WTC11 (cell line): ENCODE measurements around the gene ADAMTSL5. TPM values are rescaled to one million over a fixed set of nuclear protein-coding genes. Genes with fewer than 3 reads are reported as not detected.

Experiments
- ATAC-seq: fragments of 200-7000 bp; cut with Tn5 transposase; 2 replicates; pipeline ENCODE4 v1.10.0; 2021; ENCODE audit warnings: mild to moderate bottlenecking, moderate library complexity
- CTCF ChIA-PET: fragments of 300-600 bp; sonication (Branson Sonifier 250); formaldehyde crosslinking; loops from one replicate; lab custom pipeline; 2021; ENCODE audit warnings: antibody characterized with exemption; lab: Charles Lee
- POLR2A ChIA-PET: fragments of 350-600 bp; sonication (Branson Sonifier 250); formaldehyde crosslinking; loops from one replicate; lab custom pipeline; 2021; ENCODE audit warnings: antibody characterized with exemption; lab: Charles Lee
- DNase-seq: peaks from one replicate; pipeline ENCODE4 v3.0.0; 2021; ENCODE audit warnings: low spot score
- H3K27ac Mint-ChIP-seq: 2 replicates; pipeline ENCODE4 v1.8.0; 2021; ENCODE audit warnings: mixed read lengths
- H3K27me3 Mint-ChIP-seq: 2 replicates; pipeline ENCODE4 v1.8.0; 2021; ENCODE audit warnings: low read depth, mild to moderate bottlenecking, moderate library complexity, mixed read lengths
- H3K36me3 Mint-ChIP-seq: 2 replicates; pipeline ENCODE4 v1.8.0; 2021; ENCODE audit warnings: mixed read lengths
- H3K4me1 Mint-ChIP-seq: 2 replicates; pipeline ENCODE4 v1.8.0; 2022; ENCODE audit warnings: mixed read lengths
- H3K4me3 Mint-ChIP-seq: 2 replicates; pipeline ENCODE4 v1.8.0; 2021; ENCODE audit warnings: mild to moderate bottlenecking, moderate library complexity, mixed read lengths
- H3K9me3 Mint-ChIP-seq: 2 replicates; pipeline ENCODE4 v1.8.0; 2021; ENCODE audit warnings: mixed read lengths
- ATF1 ChIP-seq: sonication (generic); formaldehyde crosslinking; IDR thresholded peaks from 2 replicates; pipeline ENCODE4 v1.8.1; 2023; ENCODE audit warnings: mild to moderate bottlenecking, moderate library complexity, missing genetic modification reagents
- ATF2 ChIP-seq: sonication (generic); formaldehyde crosslinking; IDR thresholded peaks from 2 replicates; pipeline ENCODE4 v1.8.1; 2022; ENCODE audit warnings: low read depth, missing genetic modification reagents, borderline replicate concordance
- CTCF ChIP-seq: fragments of 200-600 bp; IDR thresholded peaks from 2 replicates; pipeline ENCODE4 v1.8.0; 2022; ENCODE audit warnings: antibody characterized with exemption
- E2F1 ChIP-seq: sonication (generic); formaldehyde crosslinking; IDR thresholded peaks from 2 replicates; pipeline ENCODE4 v1.8.0; 2022; ENCODE audit warnings: mild to moderate bottlenecking, missing genetic modification reagents
- FOXK1 ChIP-seq: sonication (generic); formaldehyde crosslinking; IDR thresholded peaks from 2 replicates; pipeline ENCODE4 v1.8.0; 2022; ENCODE audit warnings: mild to moderate bottlenecking, moderate library complexity, missing genetic modification reagents
- GRHL2 ChIP-seq: fragments of 250-450 bp; sonication (Bioruptor Pico); IDR thresholded peaks from 2 replicates; pipeline ENCODE4 v1.8.0; 2022; ENCODE audit warnings: mild to moderate bottlenecking, moderate library complexity; ENCODE audit not compliant: insufficient replicate concordance, severe bottlenecking
- IRF2 ChIP-seq: sonication (generic); formaldehyde crosslinking; IDR thresholded peaks from 2 replicates; pipeline ENCODE4 v1.8.0; 2022; ENCODE audit warnings: low read depth, missing genetic modification reagents, borderline replicate concordance
- JUN ChIP-seq: sonication (generic); formaldehyde crosslinking; IDR thresholded peaks from 2 replicates; pipeline ENCODE4 v1.8.0; 2023; ENCODE audit warnings: mild to moderate bottlenecking, missing genetic modification reagents
- NR1H2 ChIP-seq: sonication (generic); formaldehyde crosslinking; IDR thresholded peaks from 2 replicates; pipeline ENCODE4 v1.9.0; 2021; ENCODE audit warnings: mild to moderate bottlenecking, moderate library complexity, missing genetic modification reagents
- NR2C2 ChIP-seq: sonication (generic); formaldehyde crosslinking; IDR thresholded peaks from 2 replicates; pipeline ENCODE4 v1.8.0; 2022; ENCODE audit warnings: mild to moderate bottlenecking, missing genetic modification reagents
- NR3C1 ChIP-seq: sonication (generic); formaldehyde crosslinking; conservative IDR thresholded peaks from 2 replicates; pipeline ENCODE4 v1.8.1; 2023; ENCODE audit warnings: low read depth, mild to moderate bottlenecking, missing genetic modification reagents
- SMAD3 ChIP-seq: sonication (generic); formaldehyde crosslinking; IDR thresholded peaks from 2 replicates; pipeline ENCODE4 v1.8.0; 2022; ENCODE audit warnings: missing genetic modification reagents, mild to moderate bottlenecking, borderline replicate concordance
- TP53 ChIP-seq: sonication (generic); formaldehyde crosslinking; IDR thresholded peaks from 2 replicates; pipeline ENCODE4 v1.8.1; 2023; ENCODE audit warnings: mild to moderate bottlenecking, missing genetic modification reagents
- USF2 ChIP-seq: sonication (generic); formaldehyde crosslinking; IDR thresholded peaks from 2 replicates; pipeline ENCODE4 v1.8.1; 2023; ENCODE audit warnings: mild to moderate bottlenecking, missing genetic modification reagents, moderate library complexity
- ZNF263 ChIP-seq: sonication (generic); formaldehyde crosslinking; IDR thresholded peaks from 2 replicates; pipeline ENCODE4 v1.8.1; 2022; ENCODE audit warnings: low read depth, mild to moderate bottlenecking, moderate library complexity, missing genetic modification reagents
- ZNF425 ChIP-seq: fragments of 250-450 bp; sonication (Bioruptor Pico); conservative IDR thresholded peaks from 2 replicates; pipeline ENCODE4 v1.9.0; 2021; ENCODE audit warnings: mild to moderate bottlenecking
- total RNA-seq: library from RNA; stranded (reverse); gene quantifications from 3 replicates; pipeline ENCODE4 v1.2.3, GENCODE V29; 2021

Gene ADAMTSL5
- total RNA-seq, 1 experiment from 2014 or later: 1.5 TPM

GRCh38 chr19:1555487-1556389 is 42.9 kb upstream of the ADAMTSL5 start (continued):
- TF ChIP-seq ATF2 (no peak), ATF1 (CRISPR knock-in tag) (no peak), IRF2 (no peak), SMAD3 (CRISPR knock-in tag) (no peak), FOXK1 (CRISPR knock-in tag) (no peak), E2F1 (CRISPR knock-in tag) (no peak), GRHL2 (CRISPR knock-in tag) (no peak), NR2C2 (no peak), ZNF425 (CRISPR knock-in tag) (no peak), CTCF (no peak), NR1H2 (CRISPR knock-in tag) (no peak), USF2 (CRISPR knock-in tag) (no peak), TP53 (no peak), ZNF263 (CRISPR knock-in tag) (no peak), JUN (CRISPR knock-in tag) (no peak)

- ChIA-PET POLR2A (no interaction called here), CTCF (interaction anchor here (1.5 kb wide), 1 partner anchor 12 kb away, joined by 3 read pairs; no protein-coding TSS in a partner anchor)
- Mint-ChIP-seq H3K27me3 (no peaks in the 10 kb centered on the region), H3K4me1 (no peaks in the 10 kb centered on the region), H3K36me3 (no peaks in the 10 kb centered on the region), H3K9me3 (no peaks in the 10 kb centered on the region), H3K27ac (no peak overlapping the region), H3K4me3 (no peak overlapping the region)
- no peak for TF ChIP-seq NR3C1 (CRISPR knock-in tag)
- TF ChIP-seq ATF1 (CRISPR knock-in tag): no peak
- DNase-seq (no peak), ATAC-seq (no peak)
These were observed 42.1 kb upstream of the ADAMTSL5 start for GRCh38 chr19:1554968-1555367.
